Measurements from ENCODE around the gene BCDIN3D. TPM values are rescaled to one million over a fixed set of nuclear protein-coding genes. Genes with fewer than 3 reads are reported as not detected.

The BCDIN3D gene
- total and polyA plus RNA-seq, 2 of the 8 experiments (the other 6 are each of a cell fraction or from before 2014, with no cell fraction given), result 1.6 to 2.4 TPM

DNA sequence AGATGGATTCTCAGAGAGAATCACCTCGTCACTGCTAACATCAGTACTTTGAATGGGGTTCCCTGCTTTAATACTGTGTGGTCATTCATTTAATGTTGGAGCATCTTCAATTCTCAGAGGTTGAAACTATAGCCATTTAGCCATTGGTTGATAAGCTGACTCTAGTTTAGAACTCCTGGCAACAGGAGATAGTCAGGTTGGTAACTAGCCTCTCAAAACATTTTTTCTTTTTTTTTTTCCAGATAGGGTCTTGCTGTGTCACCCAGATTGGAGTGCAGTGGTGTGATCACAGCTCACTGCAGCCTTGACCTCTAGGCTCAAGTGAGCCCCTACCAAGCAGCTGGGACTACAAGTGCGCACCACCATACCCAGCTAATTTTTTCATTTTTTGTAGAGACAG, 11.2 kb downstream of the BCDIN3D start:
- H3K4me3 ChIP-seq (ENCODE audit: extremely low read depth in 1 of 4, insufficient read depth in 2 of 4, low read depth in 3 of 4, low read length in 4 of 4), result no peak overlapping the region
- no peak overlapping the region for H3K14ac ChIP-seq (ENCODE audit: insufficient read length)
- ChIA-PET POLR2A (ENCODE audit: partially characterized antibody) (interaction anchor here (0.8 to 5.6 kb wide), 6 partner anchors 9 to 90 kb away, joined by 3 to 35 read pairs (median 4); partner anchors contain the start of genes BCDIN3D and TMBIM6), CTCF (ENCODE audit: partially characterized antibody) (interaction anchor here (0.5 to 2.7 kb wide), 11 partner anchors 9 to 208 kb away, joined by 3 to 15 read pairs (median 4); no protein-coding TSS in a partner anchor)
- H3K9me3 ChIP-seq (ENCODE audit: insufficient read depth in 2 of 2, low read depth in 1 of 2, low read length in 1 of 2), result no peaks in the 10 kb centered on the region
- H2BK20ac ChIP-seq (ENCODE audit: low read length), result no peak overlapping the region
- H4K91ac ChIP-seq (replicated peaks; ENCODE audit: insufficient read length, low read length), result no peak overlapping the region
- no peak overlapping the region for H3K9ac ChIP-seq (replicated peaks in 1 of 4; ENCODE audit: extremely low read depth in 1 of 4, low read depth in 3 of 4, low read length in 3 of 4)
- no peak overlapping the region for H2BK12ac ChIP-seq (ENCODE audit: low read depth, low read length)
- H2BK120ac ChIP-seq (replicated peaks; ENCODE audit: low read depth, low read length), result no peak overlapping the region
- peaks cover 2 to 3% of the 10 kb centered on the region in 2 experiments for H4K20me1 ChIP-seq (replicated peaks in 1 of 2; ENCODE audit: control insufficient read depth in 1 of 2, insufficient read depth in 2 of 2, low read length in 2 of 2)
- H3K56ac ChIP-seq (replicated peaks; ENCODE audit: insufficient read length, low read depth, low read length), result no peak overlapping the region
- H3K27ac ChIP-seq (ENCODE audit: low read depth, low read length), result no peak overlapping the region
- no peak overlapping the region for H3K4ac ChIP-seq (replicated peaks; ENCODE audit: insufficient read length, low read depth, low read length)
- no peak overlapping the region for H2AFZ ChIP-seq (ENCODE audit: low read length)
- H3K23me2 ChIP-seq (ENCODE audit: low read depth, low read length), result peaks cover 13% of the 10 kb centered on the region
- DNase-seq (ENCODE audit: low read depth in 1 of 2, low spot score in 2 of 2) (no peak), FAIRE-seq (no peak)
- H3K4me1 ChIP-seq (replicated peaks in 1 of 4; ENCODE audit: control insufficient read depth in 3 of 4, insufficient read depth in 4 of 4, low read length in 3 of 4), result peaks cover 0 to 11% (median 6%) of the 10 kb centered on the region in 4 experiments; a peak in 6 of 7 replicates
- H3K27me3 ChIP-seq (replicated peaks in 1 of 4; ENCODE audit: control insufficient read depth in 3 of 4, extremely low read depth in 1 of 4, insufficient read depth in 3 of 4, low read length in 3 of 4), result no peaks in the 10 kb centered on the region
- no peak overlapping the region for H3K23ac ChIP-seq (ENCODE audit: insufficient read length)
- H3K36me3 ChIP-seq (ENCODE audit: control insufficient read depth in 2 of 4, insufficient read depth in 4 of 4, low read length in 3 of 4), result no peaks in the 10 kb centered on the region
- H3K18ac ChIP-seq (ENCODE audit: extremely low read depth, low read length), result no peak overlapping the region
- no peak overlapping the region for H2BK15ac ChIP-seq (ENCODE audit: low read length)
- no peak overlapping the region for H4K8ac ChIP-seq (ENCODE audit: extremely low read depth, insufficient read depth, low read length)
- H3K79me2 ChIP-seq (ENCODE audit: control insufficient read depth in 1 of 2, insufficient read depth in 2 of 2, low read length in 2 of 2), result peaks cover 0 to 7% of the 10 kb centered on the region in 2 experiments; a peak in 2 of 4 replicates
- H3K4me2 ChIP-seq (ENCODE audit: insufficient read depth in 1 of 2, low read depth in 2 of 2, low read length in 2 of 2), result no peak overlapping the region
- no peak overlapping the region for H2BK5ac ChIP-seq (ENCODE audit: low read depth, low read length)
- 83% methylated on average over 2 of the region's 2 CpGs; no CpG with 5 or more reads in 1 of the 2 experiments for WGBS, 2 experiments (ENCODE audit: extremely low coverage in 1 of 2, insufficient coverage in 1 of 2, insufficient read length in 1 of 2, insufficient replicate concordance in 2 of 2, low coverage in 1 of 2, low lambda C conversion rate in 2 of 2, missing lambda C conversion rate in 1 of 2)
- H2AK5ac ChIP-seq (ENCODE audit: low read depth, low read length), result no peak overlapping the region
- no peak overlapping the region for H4K5ac ChIP-seq (ENCODE audit: insufficient read length, low read depth, low read length)
- H3K79me1 ChIP-seq (ENCODE audit: low read depth, low read length), result no peaks in the 10 kb centered on the region; the same call in 1 of the 2 replicates
- no peak for TF ChIP-seq RBBP5 (IDR thresholded peaks at IDR 0.05; ENCODE audit: borderline replicate concordance, low read depth, low read length)
- TF ChIP-seq POU5F1 (IDR thresholded peaks at IDR 0.05; ENCODE audit: low read depth, low read length), result no peak
- TF ChIP-seq BCL11A (IDR thresholded peaks at IDR 0.05; ENCODE audit: low read depth in 2 of 2, low read length in 2 of 2), result no peak
- no peak for TF ChIP-seq SIN3A (conservative IDR thresholded peaks at IDR 0.05 in 1 of 2, IDR thresholded peaks at IDR 0.05 in 1 of 2; ENCODE audit: low read depth in 1 of 2, low read length in 2 of 2)
- TF ChIP-seq YY1 (IDR thresholded peaks at IDR 0.05; ENCODE audit: low read depth, low read length), result no peak
- no peak for TF ChIP-seq SUZ12 (IDR thresholded peaks at IDR 0.05; ENCODE audit: low read length)
- TF ChIP-seq E2F6 (IDR thresholded peaks at IDR 0.05), result no peak
- TF ChIP-seq SIRT6 (IDR thresholded peaks at IDR 0.05; ENCODE audit: low read length), result no peak
- no peak for TF ChIP-seq HDAC6 (IDR thresholded peaks at IDR 0.05; ENCODE audit: low read depth, low read length)
- no peak for TF ChIP-seq TCF12 (IDR thresholded peaks at IDR 0.05; ENCODE audit: low read depth, low read length)
- no peak for TF ChIP-seq NRF1 (IDR thresholded peaks at IDR 0.05; ENCODE audit: low read depth, low read length)
- TF ChIP-seq ZNF274 (IDR thresholded peaks at IDR 0.05; ENCODE audit: borderline replicate concordance, extremely low read depth, low read length), result no peak
- TF ChIP-seq SP2 (IDR thresholded peaks at IDR 0.05; ENCODE audit: low read length), result no peak
- TF ChIP-seq, protein P1, sequence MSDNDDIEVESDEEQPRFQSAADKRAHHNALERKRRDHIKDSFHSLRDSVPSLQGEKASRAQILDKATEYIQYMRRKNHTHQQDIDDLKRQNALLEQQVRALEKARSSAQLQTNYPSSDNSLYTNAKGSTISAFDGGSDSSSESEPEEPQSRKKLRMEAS (IDR thresholded peaks at IDR 0.05), result no peak

Data from H1 (cell line).